BJ (cell line): ENCODE results near the gene RIPOR2. TPM values are rescaled to one million over a fixed set of nuclear protein-coding genes. Genes with fewer than 3 reads are reported as not detected.

Experiments used
- CTCF ChIA-PET: fragments of 350-600 bp; formaldehyde crosslinking; extraction: SDS; loops from one replicate; lab custom pipeline; 2021; ENCODE audit warnings: antibody characterized with exemption, inconsistent platforms; lab: Yijun Ruan, JAX
- POLR2A ChIA-PET: fragments of 300-600 bp; sonication (Branson Sonifier 250); formaldehyde crosslinking; extraction: SDS; loops from one replicate; lab custom pipeline; 2021; ENCODE audit warnings: antibody characterized with exemption; lab: Charles Lee
- DNase-seq: peaks from one replicate; pipeline ENCODE4 v3.0.0-alpha.2; 2011; ENCODE audit warnings: low read depth
- H3K27me3 ChIP-seq: 2 replicates; pipeline ENCODE4 v1.6.0; 2011; ENCODE audit warnings: low read length; ENCODE audit not compliant: control insufficient read depth, insufficient read depth
- H3K36me3 ChIP-seq: 2 replicates; pipeline ENCODE4 v1.5.1; 2011; ENCODE audit warnings: low read length; ENCODE audit not compliant: control insufficient read depth, insufficient read depth
- H3K4me3 ChIP-seq: 2 replicates; pipeline ENCODE4 v1.5.1; 2011; ENCODE audit warnings: low read depth, mild to moderate bottlenecking, control low read depth, low read length
- polyA plus RNA-seq: library from polyadenylated mRNA; depleted of rRNA; stranded (reverse); fragments of >200 nt; gene quantifications from 2 replicates; pipeline ENCODE4 v1.2.3, GENCODE V29; 2011
- TF ChIP-seq, protein P1 (sequence below): IDR thresholded peaks from 2 replicates; pipeline ENCODE4 v1.5.1; 2011; ENCODE audit warnings: low read depth, mild to moderate bottlenecking, control low read depth, inconsistent platforms, low read length, moderate library complexity; ENCODE audit not compliant: insufficient read depth

RIPOR2 gene
- polyA plus RNA-seq, 1 experiment, result 52.6 TPM

DNA sequence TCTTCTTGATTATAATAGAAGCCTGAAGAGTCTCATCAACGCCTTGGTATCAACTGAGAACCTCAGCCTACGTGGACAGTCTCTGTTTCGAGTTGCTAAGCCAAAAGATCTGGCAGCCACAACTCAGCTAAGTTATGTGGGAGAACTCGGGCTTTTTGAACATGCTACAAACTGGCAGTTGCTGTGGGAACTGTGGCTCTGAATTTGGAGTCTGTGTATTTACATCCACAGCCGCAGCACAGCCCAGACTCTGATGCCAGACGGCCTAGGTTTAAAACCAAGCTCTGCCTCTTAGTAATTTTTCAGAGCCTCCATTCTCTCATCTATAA lies 35.8 kb downstream of the RIPOR2 start:
- DNase-seq, result no peak
- TF ChIP-seq, protein P1, sequence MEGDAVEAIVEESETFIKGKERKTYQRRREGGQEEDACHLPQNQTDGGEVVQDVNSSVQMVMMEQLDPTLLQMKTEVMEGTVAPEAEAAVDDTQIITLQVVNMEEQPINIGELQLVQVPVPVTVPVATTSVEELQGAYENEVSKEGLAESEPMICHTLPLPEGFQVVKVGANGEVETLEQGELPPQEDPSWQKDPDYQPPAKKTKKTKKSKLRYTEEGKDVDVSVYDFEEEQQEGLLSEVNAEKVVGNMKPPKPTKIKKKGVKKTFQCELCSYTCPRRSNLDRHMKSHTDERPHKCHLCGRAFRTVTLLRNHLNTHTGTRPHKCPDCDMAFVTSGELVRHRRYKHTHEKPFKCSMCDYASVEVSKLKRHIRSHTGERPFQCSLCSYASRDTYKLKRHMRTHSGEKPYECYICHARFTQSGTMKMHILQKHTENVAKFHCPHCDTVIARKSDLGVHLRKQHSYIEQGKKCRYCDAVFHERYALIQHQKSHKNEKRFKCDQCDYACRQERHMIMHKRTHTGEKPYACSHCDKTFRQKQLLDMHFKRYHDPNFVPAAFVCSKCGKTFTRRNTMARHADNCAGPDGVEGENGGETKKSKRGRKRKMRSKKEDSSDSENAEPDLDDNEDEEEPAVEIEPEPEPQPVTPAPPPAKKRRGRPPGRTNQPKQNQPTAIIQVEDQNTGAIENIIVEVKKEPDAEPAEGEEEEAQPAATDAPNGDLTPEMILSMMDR, result no peak
- ChIA-PET POLR2A (no interaction called here), CTCF (interaction anchor here (0.6 to 3.3 kb wide), 3 partner anchors 10 to 113 kb away, joined by 5 to 19 read pairs (median 5); no protein-coding TSS in a partner anchor)
- peaks cover 4% of the 10 kb centered on the region for H3K36me3 ChIP-seq
- no peaks in the 10 kb centered on the region for H3K27me3 ChIP-seq
- no peak overlapping the region for H3K4me3 ChIP-seq

DNA sequence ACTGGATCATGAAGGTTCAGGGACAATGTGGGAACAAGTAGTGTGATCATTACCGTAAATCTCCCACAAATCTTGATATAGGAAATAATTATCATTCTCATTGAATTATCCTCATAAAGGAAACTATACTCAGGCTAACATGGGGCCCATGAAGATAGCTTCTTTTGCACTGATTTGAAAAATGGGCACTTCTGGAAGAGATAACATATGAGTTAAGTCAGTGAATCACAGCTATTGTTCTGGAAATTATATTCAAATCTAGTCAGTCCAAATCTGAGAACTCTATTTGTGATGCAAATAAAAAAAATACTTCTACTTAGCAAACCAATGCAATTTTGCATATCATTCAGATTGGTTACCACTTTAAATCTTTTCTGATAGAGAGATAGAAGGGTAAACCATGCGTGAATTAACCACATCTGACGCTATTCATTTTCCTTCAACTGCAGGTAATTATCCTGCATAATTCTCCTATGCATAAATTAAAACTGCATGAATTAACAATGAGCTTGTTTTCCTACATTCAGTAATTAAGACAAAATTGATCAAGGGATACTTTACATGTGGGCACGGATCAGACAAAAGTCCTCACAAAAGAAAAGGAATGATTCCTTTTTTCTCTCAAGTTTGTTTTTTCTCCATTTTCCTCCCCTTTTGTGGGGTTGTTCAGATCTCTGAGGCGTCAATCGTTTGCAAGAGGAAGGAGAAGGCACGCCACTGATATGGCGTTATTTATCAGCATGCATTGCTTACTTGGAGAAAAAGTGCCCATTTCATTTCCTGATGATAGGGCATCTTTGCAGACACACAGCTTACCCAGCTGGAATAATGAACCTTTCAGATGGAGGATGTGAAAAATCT lies 36.4 kb downstream of the RIPOR2 start:
- CTCF ChIA-PET, result interaction anchor here (0.6 to 3.3 kb wide), 5 partner anchors 10 to 113 kb away, joined by 3 to 19 read pairs (median 5); no protein-coding TSS in a partner anchor
- Histone ChIP-seq H3K36me3 (peaks cover 4% of the 10 kb centered on the region), H3K4me3 (no peak overlapping the region), H3K27me3 (no peaks in the 10 kb centered on the region)
- DNase-seq, result no peak
- TF ChIP-seq, protein P1, result no peak
- POLR2A ChIA-PET, result interaction anchor here (0.9 kb wide), 1 partner anchor 19 kb away, joined by 9 read pairs; no protein-coding TSS in a partner anchor

DNA sequence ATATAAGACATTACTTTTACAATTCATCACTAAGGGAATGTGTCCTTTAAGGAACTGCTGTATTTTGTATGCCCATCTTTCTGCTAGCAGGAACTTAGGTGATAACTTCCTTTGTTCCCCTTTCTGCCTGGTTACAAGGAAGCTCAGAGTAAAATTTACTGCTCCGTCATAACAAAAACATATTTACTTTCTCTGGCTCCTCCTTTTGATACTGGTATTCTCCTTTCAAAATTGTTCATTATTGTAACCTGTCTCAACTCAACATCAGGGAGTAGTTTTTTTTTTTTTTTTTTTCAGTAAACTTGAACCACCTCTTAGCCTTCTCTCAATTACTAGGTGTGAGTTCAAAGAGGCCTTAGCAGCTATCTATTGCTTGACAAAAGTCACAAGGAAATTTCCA lies 37.1 kb downstream of the RIPOR2 start:
- ChIA-PET POLR2A (interaction anchor here (0.9 kb wide), 1 partner anchor 19 kb away, joined by 9 read pairs; no protein-coding TSS in a partner anchor), CTCF (interaction anchor here (0.6 to 3.3 kb wide), 5 partner anchors 11 to 99 kb away, joined by 3 to 19 read pairs (median 5); no protein-coding TSS in a partner anchor)
- no peak for DNase-seq
- TF ChIP-seq, protein P1, result no peak
- peaks cover 4% of the 10 kb centered on the region for H3K36me3 ChIP-seq
- H3K27me3 ChIP-seq, result no peaks in the 10 kb centered on the region
- H3K4me3 ChIP-seq, result no peak overlapping the region

DNA sequence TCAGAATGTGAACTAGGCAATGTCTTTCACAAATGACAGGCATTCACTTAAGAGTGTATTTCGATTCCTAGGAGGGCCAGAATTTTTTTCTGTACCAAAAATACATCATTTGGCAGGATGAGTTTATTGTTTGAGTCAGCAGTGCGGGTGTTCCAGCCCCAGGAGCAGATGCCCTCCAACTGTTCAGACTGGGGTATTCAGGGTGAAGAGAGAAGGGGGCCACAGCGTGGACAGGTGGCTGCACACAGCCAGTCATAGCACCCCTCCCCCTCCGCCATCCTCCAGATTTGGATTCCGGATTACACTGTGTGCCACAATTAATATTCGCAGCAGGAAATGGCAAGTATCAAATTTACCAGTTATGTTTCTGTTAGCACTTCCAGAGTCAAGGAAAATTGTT lies 38.6 kb downstream of the RIPOR2 start:
- Histone ChIP-seq H3K36me3 (peaks cover 4% of the 10 kb centered on the region), H3K4me3 (no peak overlapping the region), H3K27me3 (no peaks in the 10 kb centered on the region)
- POLR2A ChIA-PET, result no interaction called here
- TF ChIP-seq, protein P1, result no peak
- CTCF ChIA-PET, result interaction anchor here (0.7 kb wide), 1 partner anchor 13 kb away, joined by 3 read pairs; no protein-coding TSS in a partner anchor
- no peak for DNase-seq

DNA sequence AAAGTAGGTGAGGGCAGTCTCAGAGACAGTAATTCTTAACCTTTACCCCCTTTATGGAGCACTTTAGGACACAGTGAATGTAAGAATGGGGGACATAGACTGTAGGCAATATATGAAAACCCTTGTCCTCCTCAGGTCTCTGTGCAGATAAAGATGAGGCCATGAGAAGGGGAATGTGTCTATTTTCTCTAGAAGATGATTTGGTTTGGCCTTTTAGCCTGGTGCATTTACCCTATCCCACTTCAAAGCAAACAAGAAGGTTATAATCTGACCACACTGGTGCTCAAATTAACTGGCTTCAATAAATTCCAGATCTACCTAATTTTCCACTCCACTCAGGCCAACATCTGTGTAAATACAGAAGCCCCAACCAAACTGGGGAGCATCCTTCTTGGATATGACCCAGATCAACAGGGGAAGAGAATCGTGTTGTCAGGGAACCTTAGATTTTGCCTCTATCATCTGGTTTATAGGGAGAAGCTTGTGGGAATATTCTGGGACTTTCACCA lies 42.4 kb downstream of the RIPOR2 start:
- peaks cover 4% of the 10 kb centered on the region for H3K36me3 ChIP-seq
- DNase-seq, result no peak
- no peak overlapping the region for H3K4me3 ChIP-seq
- TF ChIP-seq, protein P1, result no peak
- ChIA-PET CTCF (interaction anchor here (1.1 kb wide), 1 partner anchor 98 kb away, joined by 3 read pairs; no protein-coding TSS in a partner anchor), POLR2A (no interaction called here)
- H3K27me3 ChIP-seq, result no peaks in the 10 kb centered on the region
